ENCODE data around the gene CXCR1. TPM values are rescaled to one million over a fixed set of nuclear protein-coding genes. Genes with fewer than 3 reads are reported as not detected.
"Not testable (repeated sequence)": the region's sequence is repeated elsewhere in the genome, so short reads cannot be mapped to it uniquely, and the experiment has no call there.

The CXCR1 gene
- total RNA-seq, result 0.31 TPM

- DNase-seq, result no peak
Observed at GRCh38 chr2:218166791-218167190, at the start of gene CXCR1. Gene CXCR1, minus strand, starts transcription at chr2:218166962. Its CDS starts 1,751 bp downstream, at chr2:218165211.

GRCh38 chr2:218216336-218216673 lies 49.5 kb upstream of the CXCR1 start:
- no peak for DNase-seq

GRCh38 chr2:218214116-218214515 lies 47.4 kb upstream of the CXCR1 start:
- DNase-seq, result no peak

- DNase-seq, result no peak
Observed at GRCh38 chr2:218209078-218209477, 42.3 kb upstream of the CXCR1 start.

GRCh38 chr2:218202266-218202665 lies 35.5 kb upstream of the CXCR1 start:
- no peak for DNase-seq

GRCh38 chr2:218196974-218197373 lies 30.2 kb upstream of the CXCR1 start:
- no peak for DNase-seq

GRCh38 chr2:218194880-218195279 lies 28.1 kb upstream of the CXCR1 start:
- no peak for DNase-seq

GRCh38 chr2:218193701-218194100 lies 26.9 kb upstream of the CXCR1 start:
- DNase-seq, result no peak

GRCh38 chr2:218192902-218193430 lies 26.2 kb upstream of the CXCR1 start:
- DNase-seq, result peak; percentile 28

GRCh38 chr2:218188528-218188927 lies 21.8 kb upstream of the CXCR1 start:
- DNase-seq, result peak; percentile 50

- DNase-seq, result peak; percentile 83
Observed at GRCh38 chr2:218187296-218188015, 20.7 kb upstream of the CXCR1 start.

- DNase-seq, result no peak
Observed at GRCh38 chr2:218186876-218187275, 20.1 kb upstream of the CXCR1 start.

- peak; percentile 76 for DNase-seq
Observed at GRCh38 chr2:218186355-218186766, 19.6 kb upstream of the CXCR1 start.

GRCh38 chr2:218184331-218184730 lies 17.6 kb upstream of the CXCR1 start:
- no peak for DNase-seq

GRCh38 chr2:218180467-218181114 lies 13.8 kb upstream of the CXCR1 start:
- no peak for DNase-seq

GRCh38 chr2:218179782-218180181 lies 13.0 kb upstream of the CXCR1 start:
- no peak for DNase-seq

- DNase-seq, result no peak
Observed at GRCh38 chr2:218172845-218173244, 6.1 kb upstream of the CXCR1 start.

GRCh38 chr2:218171744-218172143 lies 5.0 kb upstream of the CXCR1 start:
- DNase-seq, result not testable (repeated sequence)

GRCh38 chr2:218169757-218170546 lies 3.2 kb upstream of the CXCR1 start:
- DNase-seq, result no peak

GRCh38 chr2:218168635-218169462 lies 2.1 kb upstream of the CXCR1 start:
- DNase-seq, result peak; percentile 73

GRCh38 chr2:218168016-218168415 lies 1.3 kb upstream of the CXCR1 start:
- no peak for DNase-seq

GRCh38 chr2:218162814-218163213 lies 3.9 kb downstream of the CXCR1 start:
- no peak for DNase-seq
